Measurements from ENCODE around the gene GTF2IRD2. TPM values are rescaled to one million over a fixed set of nuclear protein-coding genes. Genes with fewer than 3 reads are reported as not detected.
"Not testable (repeated sequence)": the region's sequence is repeated elsewhere in the genome, so short reads cannot be mapped to it uniquely, and the experiment has no call there.

GTF2IRD2 gene
- total RNA-seq = 10 to 100 TPM in 8 of 9 donors, 1 to 10 TPM in 1; 8.8 to 30.9 (median 19.2) TPM
- polyA plus RNA-seq = 10 to 100 TPM; 15.0 to 24.0 (median 23.6) TPM
- long read RNA-seq, donor 1, transcript GTF2IRD2-205 (3 exons, 578 nt) = major isoform, 7 of 25 reads
- long read RNA-seq, donor 1, partial matches to known transcripts = 18 of 25 reads
- long read RNA-seq, donor 1, other reads (novel, unspliced or antisense) = 0 of 25 reads
- long read RNA-seq, donor 2, partial matches to known transcripts = 41 of 80 reads
- long read RNA-seq, donor 2, other reads (novel, unspliced or antisense) = 34 of 80 reads
- long read RNA-seq, donor 3, partial matches to known transcripts = 0 of 3 reads
- long read RNA-seq, donor 3, other reads (novel, unspliced or antisense) = 0 of 3 reads
- long read RNA-seq, donor 4, transcript GTF2IRD2-205 (3 exons, 578 nt) = major isoform, 6 of 10 reads
- long read RNA-seq, donor 4, partial matches to known transcripts = 1 of 10 reads
- long read RNA-seq, donor 4, other reads (novel, unspliced or antisense) = 2 of 10 reads
- long read RNA-seq, donor 5, transcript GTF2IRD2-205 (3 exons, 578 nt) = major isoform, 14 of 33 reads
- long read RNA-seq, donor 5, transcript GTF2IRD2-201 (16 exons, 3,558 nt) = minor isoform, 5 of 33 reads
- long read RNA-seq, donor 5, partial matches to known transcripts = 4 of 33 reads
- long read RNA-seq, donor 5, other reads (novel, unspliced or antisense) = 10 of 33 reads
- long read RNA-seq, donor 6, partial matches to known transcripts = 0 of 4 reads
- long read RNA-seq, donor 6, other reads (novel, unspliced or antisense) = 2 of 4 reads
- long read RNA-seq, donor 7, partial matches to known transcripts = 0 of 4 reads
- long read RNA-seq, donor 7, other reads (novel, unspliced or antisense) = 0 of 4 reads
- long read RNA-seq, donor 8, transcript GTF2IRD2-205 (3 exons, 578 nt) = major isoform, 5 of 19 reads
- long read RNA-seq, donor 8, partial matches to known transcripts = 0 of 19 reads
- long read RNA-seq, donor 8, other reads (novel, unspliced or antisense) = 14 of 19 reads
- long read RNA-seq, donor 9, partial matches to known transcripts = 0 of 4 reads
- long read RNA-seq, donor 9, other reads (novel, unspliced or antisense) = 0 of 4 reads
- long read RNA-seq, donor 10, transcript GTF2IRD2-205 (3 exons, 578 nt) = major isoform, 5 of 21 reads
- long read RNA-seq, donor 10, partial matches to known transcripts = 16 of 21 reads
- long read RNA-seq, donor 10, other reads (novel, unspliced or antisense) = 0 of 21 reads

- intact Hi-C loops (cut with DNase I); H3K4me3 ChIP-seq; H3K4me1 ChIP-seq (replicated peaks in 1 of 2); H3K27me3 ChIP-seq; H3K36me3 ChIP-seq (replicated peaks in 1 of 2); H3K9me3 ChIP-seq (replicated peaks in 1 of 3): not testable (repeated sequence)
- peak in 4 of 7 donors; percentile 73 to 89 (median 84) for DNase-seq
- peak within 1 kb of the TSS in 3 of 5 donors; percentile 51 to 92 (median 69) for H3K27ac ChIP-seq
- WGBS, 4 donors = no CpG with 5 or more reads among the region's 97 CpGs
Observed at GRCh38 chr7:74850833-74851721, at the start of gene GTF2IRD2. Gene GTF2IRD2 (minus strand): TSS chr7:74851605. CDS start chr7:74836378, 15,227 bp downstream.

GRCh38 chr7:74890158-74891123, 39.0 kb upstream of the GTF2IRD2 start:
- H3K36me3 ChIP-seq (replicated peaks in 1 of 2); H3K4me1 ChIP-seq (replicated peaks in 1 of 2); intact Hi-C loops (cut with DNase I); H3K9me3 ChIP-seq (replicated peaks in 1 of 3); H3K27me3 ChIP-seq: not testable (repeated sequence)
- peak overlapping the region; percentile 64 to 93 (median 80) for H3K27ac ChIP-seq
- peak; percentile 86 to 90 (median 89) for DNase-seq
- peak; percentile 63 to 81 for TF ChIP-seq POLR2A (IDR thresholded peaks at IDR 0.05)
- H3K4me3 ChIP-seq = peak overlapping the region in 2 of 4 donors; percentile 18 to 59
- 0 to 1% (median 0%) methylated on average over 1 to 53 of the region's 84 CpGs; no CpG with 5 or more reads in 1 of the 4 donors for WGBS, 4 donors

- H3K27me3 ChIP-seq; H3K9me3 ChIP-seq (replicated peaks in 1 of 3); DNase-seq; H3K27ac ChIP-seq; H3K4me1 ChIP-seq (replicated peaks in 1 of 2); H3K4me3 ChIP-seq; H3K36me3 ChIP-seq (replicated peaks in 1 of 2); intact Hi-C loops (cut with DNase I): not testable (repeated sequence)
- 70 to 79% (median 73%) methylated on average over 11 of the region's 31 CpGs for WGBS, 4 donors
Observed at GRCh38 chr7:74889518-74890129, 38.2 kb upstream of the GTF2IRD2 start.

DNA sequence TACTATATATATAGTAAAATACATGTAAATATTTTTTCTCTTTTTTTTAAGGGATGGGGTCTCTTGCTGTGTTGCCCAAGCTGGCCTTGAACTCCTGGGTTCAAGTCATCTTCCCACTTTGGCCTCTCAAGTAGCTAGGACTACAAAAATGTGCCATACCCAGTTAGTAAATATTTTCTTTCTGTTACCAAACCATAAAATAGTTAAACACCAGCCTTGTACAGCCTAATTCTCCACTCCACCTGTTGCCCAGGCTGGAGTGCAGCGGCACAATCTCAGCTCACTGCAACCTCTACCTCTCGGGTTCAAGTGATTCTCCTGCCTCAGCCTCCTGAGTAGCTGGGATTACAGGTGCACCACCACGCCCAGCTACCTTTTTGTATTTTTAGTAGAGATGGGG, 33.9 kb upstream of the GTF2IRD2 start:
- WGBS, 4 donors = 87 to 93% methylated on average over 2 of the region's 3 CpGs; no CpG with 5 or more reads in 2 of the 4 donors
- H3K4me1 ChIP-seq (replicated peaks in 1 of 2); H3K4me3 ChIP-seq; H3K27me3 ChIP-seq; H3K27ac ChIP-seq; H3K9me3 ChIP-seq (replicated peaks in 1 of 3); DNase-seq; H3K36me3 ChIP-seq (replicated peaks in 1 of 2); intact Hi-C loops (cut with DNase I): not testable (repeated sequence)

DNA sequence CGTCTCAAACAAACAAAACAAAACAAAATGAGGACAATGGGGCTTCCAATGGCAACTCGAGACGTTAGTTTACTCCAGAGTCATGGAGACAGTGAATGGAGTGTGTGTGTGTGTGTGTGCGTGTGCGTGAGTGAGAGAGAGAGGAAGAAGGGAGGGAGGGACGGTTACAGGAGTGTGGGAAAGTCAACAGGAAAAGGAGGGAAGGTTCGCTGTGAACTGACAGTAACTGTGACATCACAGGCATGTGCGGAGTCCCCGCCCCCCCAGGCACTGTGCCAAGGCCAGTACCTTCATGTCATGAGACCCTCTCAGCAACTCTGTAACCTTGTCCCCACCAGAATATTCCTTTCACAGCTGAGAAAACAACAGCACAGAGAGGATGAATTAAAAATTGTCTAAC, 30.7 kb upstream of the GTF2IRD2 start:
- DNase-seq; H3K4me1 ChIP-seq (replicated peaks in 1 of 2); H3K36me3 ChIP-seq (replicated peaks in 1 of 2); H3K4me3 ChIP-seq; intact Hi-C loops (cut with DNase I); H3K9me3 ChIP-seq (replicated peaks in 1 of 3); H3K27me3 ChIP-seq; H3K27ac ChIP-seq: not testable (repeated sequence)
- WGBS, 4 donors = 56 to 68% methylated on average over 6 to 9 of the region's 9 CpGs; no CpG with 5 or more reads in 2 of the 4 donors

DNA sequence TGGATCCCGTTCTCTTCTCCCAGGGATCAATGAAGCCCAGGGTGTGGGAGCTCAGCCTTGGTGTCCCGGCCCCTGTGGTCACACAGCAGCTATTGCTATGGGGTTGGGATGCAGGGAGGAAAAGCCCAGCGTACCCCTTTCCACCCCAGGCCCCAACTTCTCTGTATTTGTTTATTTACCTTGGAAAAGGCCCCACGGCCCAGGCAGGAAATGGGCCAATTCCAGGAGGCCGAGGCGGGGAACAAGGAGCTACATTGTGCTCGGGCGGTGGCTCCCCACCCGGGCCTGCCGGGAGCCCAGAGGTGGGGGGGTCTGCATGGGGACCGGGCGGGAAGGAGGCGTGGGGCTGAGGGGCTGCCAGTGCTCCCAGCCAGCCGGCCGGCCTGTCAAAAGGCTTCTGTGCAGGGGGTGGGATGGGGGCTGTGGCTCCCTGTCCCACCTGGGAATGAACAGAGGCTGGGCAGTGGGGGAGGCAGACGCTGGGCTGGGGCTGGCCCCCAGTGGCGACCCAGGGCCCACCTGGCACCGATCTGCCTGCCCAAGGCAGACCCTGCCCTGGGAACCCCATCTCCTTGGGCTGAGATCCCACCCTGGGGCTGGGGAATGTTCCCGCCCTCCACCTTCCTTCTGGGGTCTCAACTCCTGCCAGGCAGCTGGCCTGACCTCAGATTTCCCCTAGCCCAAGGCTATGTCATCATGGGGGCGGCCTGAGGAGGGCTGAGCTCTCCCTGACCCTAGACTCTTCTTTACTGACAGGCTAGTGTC, 23.5 kb upstream of the GTF2IRD2 start:
- intact Hi-C loops (cut with DNase I); H3K9me3 ChIP-seq (replicated peaks in 1 of 3); H3K4me1 ChIP-seq (replicated peaks in 1 of 2); H3K4me3 ChIP-seq; H3K27me3 ChIP-seq; H3K36me3 ChIP-seq (replicated peaks in 1 of 2): not testable (repeated sequence)
- peak in 2 of 7 donors; percentile 10 to 11 for DNase-seq
- WGBS, 4 donors = 35 to 69% (median 57%) methylated on average over 8 to 16 of the region's 20 CpGs; no CpG with 5 or more reads in 1 of the 4 donors
- peak overlapping the region in 1 of 5 donors; percentile 22 for H3K27ac ChIP-seq

DNA sequence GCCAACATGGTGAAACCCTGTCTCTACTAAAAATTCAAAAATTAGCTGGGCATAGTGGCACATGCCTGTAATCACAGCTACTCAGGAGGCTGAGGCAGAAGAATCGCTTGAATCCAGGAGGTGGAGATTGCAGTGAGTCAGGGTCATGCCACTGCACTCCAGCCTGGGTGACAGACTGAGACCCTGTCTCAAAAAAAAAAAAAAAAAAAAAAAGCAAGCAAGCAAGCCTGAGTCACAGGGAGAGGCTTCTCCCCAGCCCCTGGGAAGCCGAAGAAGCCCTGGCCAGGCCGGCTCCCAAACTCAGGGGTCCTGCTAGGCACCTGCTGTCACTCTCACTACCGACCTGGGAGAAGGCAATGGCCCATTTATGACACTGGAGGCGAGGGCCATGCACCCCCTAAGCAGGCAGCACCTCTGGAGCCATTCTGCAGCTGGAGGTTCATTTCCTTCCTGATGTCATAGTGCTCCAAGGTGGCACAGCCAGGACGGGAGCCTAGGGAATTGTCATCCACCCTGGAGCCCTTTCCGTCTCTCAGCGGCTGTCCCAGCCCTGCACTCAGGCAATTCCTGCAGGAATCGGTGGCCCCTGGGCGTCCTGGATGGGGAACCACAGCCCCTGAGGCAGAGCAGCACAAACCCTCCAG, 22.8 kb upstream of the GTF2IRD2 start:
- H3K4me1 ChIP-seq (replicated peaks in 1 of 2); H3K9me3 ChIP-seq (replicated peaks in 1 of 3); intact Hi-C loops (cut with DNase I); H3K36me3 ChIP-seq (replicated peaks in 1 of 2); H3K27ac ChIP-seq; DNase-seq; H3K27me3 ChIP-seq; H3K4me3 ChIP-seq: not testable (repeated sequence)
- 51 to 90% (median 72%) methylated on average over 2 to 7 of the region's 10 CpGs for WGBS, 4 donors

Measured in adrenal gland (tissue), 19 donors.